ENCODE data around the gene RPE65. TPM values are rescaled to one million over a fixed set of nuclear protein-coding genes. Genes with fewer than 3 reads are reported as not detected.
"Not testable (repeated sequence)": the region's sequence is repeated elsewhere in the genome, so short reads cannot be mapped to it uniquely, and the experiment has no call there.

The RPE65 gene
- 0.13 TPM for total RNA-seq
- long read RNA-seq, result 0 reads

DNA sequence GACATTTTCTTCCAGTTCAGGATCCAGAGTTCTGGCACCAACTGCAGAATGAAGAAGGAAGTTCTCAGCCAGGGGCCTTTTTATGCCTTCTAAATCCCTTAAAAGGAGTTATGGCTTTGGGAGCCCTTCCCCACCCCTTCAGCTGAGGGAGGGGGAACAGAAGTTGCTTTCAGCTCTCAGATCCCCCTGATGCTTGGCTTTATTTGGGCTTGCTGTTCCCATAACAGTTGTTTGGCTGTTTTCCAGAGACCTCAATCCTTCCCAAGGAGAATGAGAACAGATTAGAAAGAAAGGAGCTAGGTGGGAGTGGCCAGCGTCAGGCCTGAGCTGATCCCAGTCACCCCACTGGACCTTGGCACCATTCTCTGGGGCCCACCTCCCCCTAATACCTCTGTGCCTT is at the start of gene RPE65:
Gene RPE65, minus strand, starts transcription at position 54 of the 400 bp plus-strand sequence. Its CDS starts 49 bp downstream, at position 5.
- intact Hi-C loops (cut with DNase I), result loop anchor here (10.0 kb wide), 1 partner anchor 335 kb away; no protein-coding TSS in a partner anchor
- DNase-seq (ENCODE audit: low spot score), result no peak

DNA sequence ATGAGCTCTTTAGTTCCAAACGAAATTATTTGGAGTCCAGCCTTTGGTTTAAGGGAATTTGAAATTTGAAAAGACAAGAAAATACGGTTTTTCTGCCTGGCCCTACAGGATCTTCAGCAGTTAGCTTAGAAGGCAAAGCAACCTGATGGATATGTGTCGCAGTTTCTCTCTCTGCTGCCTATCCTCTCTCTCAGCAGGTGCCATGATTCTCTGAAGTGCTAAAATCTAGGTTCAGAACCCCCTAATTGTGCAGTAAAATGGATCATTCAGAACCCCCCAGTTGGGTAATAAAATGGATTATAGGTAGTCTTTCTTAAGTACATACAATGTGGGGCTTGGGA is 47.6 kb upstream of the RPE65 start:
- no peak for DNase-seq (ENCODE audit: low spot score)
- intact Hi-C loops (cut with DNase I), result no loop called here

DNA sequence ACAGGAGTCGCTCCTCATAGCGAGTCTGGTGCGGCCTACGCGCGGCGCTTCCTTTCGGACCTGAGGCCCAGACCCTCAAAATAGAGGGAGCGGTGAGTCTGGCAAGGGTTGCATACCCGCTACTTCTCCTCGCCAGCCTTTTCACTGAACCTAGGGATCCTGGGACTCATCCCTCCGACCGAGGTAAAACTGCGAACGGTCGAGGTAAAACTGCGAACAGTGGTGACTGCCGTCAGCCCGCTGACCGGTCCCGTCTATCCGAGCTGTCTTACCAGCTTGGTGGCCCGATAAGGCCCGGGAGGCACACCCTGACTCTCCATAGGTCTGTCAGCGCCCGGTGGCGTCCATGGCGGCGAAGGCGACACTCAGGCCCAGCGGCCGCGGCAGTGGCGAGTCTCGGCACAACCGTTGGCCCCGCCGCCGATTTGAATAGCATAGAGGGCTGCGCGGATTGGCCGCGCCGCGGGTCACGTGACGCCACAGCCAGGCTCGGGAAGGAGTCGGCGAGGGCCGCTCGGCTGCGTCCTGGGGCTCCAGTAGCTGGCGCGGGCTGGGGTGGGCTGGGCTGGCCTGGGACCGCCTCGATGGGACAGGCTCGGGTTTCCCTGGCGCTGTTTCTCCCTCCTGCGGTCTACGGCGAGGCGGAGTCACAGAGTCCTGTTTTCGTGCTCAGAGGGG is 47.1 kb upstream of the RPE65 start, which contains the start of gene DEPDC1:
Gene DEPDC1, minus strand, starts transcription at position 403 of the 678 bp plus-strand sequence. Its CDS starts 83 bp downstream, at position 320.
- intact Hi-C loops (cut with DNase I), result no loop called here
- DNase-seq (ENCODE audit: low spot score), result peak; percentile 97

DNA sequence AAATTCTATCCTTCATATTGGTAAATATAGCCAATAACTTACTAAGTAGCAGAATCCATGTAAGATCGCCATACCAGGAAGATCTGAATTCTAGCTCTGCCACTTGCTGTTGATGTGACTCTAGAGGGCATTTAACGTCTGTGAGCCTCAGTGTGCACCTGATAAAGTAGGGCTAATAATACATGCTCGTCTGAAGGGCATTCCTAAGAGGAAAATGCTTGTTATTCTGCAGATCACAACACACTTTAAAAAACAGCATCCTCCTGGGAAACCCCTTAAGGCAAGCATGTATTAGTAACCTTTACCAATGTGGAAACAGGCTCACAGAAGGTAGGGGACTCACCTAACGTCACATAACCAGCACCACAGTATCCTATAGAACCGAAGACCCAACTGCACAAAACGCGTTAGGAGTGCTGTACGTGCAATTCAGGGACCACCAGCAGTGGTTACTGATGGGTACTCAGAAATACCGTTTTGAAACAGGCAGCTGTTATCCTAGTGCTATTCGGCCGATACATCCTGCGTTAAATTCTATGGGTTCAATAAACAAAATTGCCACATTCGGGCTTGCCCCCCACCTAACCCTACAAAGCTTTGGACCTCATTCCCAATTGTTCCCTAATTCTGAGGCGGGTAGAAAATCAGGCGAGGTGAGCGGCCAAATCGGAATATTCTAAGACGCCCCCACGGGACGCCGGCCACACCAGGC is 46.4 kb upstream of the RPE65 start:
- no peak for DNase-seq (ENCODE audit: low spot score)
- intact Hi-C loops (cut with DNase I), result no loop called here

DNA sequence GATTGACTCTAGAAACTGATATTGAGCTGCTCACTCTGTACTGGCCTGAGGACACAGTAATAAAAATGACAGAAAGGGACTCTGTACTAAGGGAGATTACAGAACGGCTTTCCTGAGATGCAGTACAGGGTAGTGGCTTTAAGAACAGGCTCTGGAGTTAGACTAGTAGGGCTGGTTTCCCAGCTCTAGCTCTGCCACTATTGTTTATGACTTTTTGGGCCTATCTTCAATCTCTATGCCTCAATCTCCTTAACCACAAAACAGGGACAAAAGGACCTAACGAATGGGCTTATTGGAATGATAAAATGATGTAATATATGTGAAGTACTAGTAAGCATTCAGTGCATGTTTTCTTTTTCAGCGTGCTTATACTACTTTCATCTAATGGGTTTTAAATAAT is 45.8 kb upstream of the RPE65 start:
- no peak for DNase-seq (ENCODE audit: low spot score)
- intact Hi-C loops (cut with DNase I), result no loop called here

DNA sequence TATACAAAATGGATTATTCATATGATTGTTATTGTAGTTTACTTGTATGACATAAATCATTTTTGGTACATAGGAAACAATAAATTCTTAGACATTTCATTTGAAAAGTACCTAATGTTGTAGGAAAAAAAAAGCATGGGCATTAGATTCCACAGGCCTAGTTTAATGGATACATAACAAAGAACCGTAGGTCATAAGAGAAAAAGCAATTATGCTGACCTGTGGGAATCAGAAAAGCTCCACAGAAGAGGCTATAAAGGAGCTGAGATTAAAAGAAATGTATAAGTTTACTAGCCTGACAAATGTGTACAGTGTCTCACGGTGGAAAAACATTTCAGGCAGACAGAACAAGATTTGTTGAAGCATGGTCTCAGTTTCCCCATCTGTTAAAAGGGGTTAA is 43.4 kb upstream of the RPE65 start:
- DNase-seq (ENCODE audit: low spot score), result no peak
- intact Hi-C loops (cut with DNase I), result no loop called here

DNA sequence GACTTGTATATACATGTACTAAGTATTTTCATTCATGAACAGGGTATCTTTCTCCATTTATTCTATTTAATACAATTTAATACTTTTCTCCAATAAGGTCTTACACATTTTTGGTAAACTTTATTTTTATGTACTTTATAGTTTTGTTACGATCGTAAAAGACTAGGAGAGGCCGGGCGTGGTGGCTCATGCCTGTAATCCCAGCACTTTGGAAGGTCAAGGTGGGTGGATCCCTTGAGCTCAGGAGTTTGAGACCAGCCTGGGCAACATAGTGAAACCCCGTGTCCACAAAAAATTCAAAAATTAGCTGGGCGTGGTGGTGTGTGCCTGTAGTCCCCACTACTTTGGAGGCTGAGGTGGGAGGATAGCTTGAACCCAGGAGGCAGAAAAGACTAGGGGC is 42.5 kb upstream of the RPE65 start:
- DNase-seq (ENCODE audit: low spot score); intact Hi-C loops (cut with DNase I): not testable (repeated sequence)

DNA sequence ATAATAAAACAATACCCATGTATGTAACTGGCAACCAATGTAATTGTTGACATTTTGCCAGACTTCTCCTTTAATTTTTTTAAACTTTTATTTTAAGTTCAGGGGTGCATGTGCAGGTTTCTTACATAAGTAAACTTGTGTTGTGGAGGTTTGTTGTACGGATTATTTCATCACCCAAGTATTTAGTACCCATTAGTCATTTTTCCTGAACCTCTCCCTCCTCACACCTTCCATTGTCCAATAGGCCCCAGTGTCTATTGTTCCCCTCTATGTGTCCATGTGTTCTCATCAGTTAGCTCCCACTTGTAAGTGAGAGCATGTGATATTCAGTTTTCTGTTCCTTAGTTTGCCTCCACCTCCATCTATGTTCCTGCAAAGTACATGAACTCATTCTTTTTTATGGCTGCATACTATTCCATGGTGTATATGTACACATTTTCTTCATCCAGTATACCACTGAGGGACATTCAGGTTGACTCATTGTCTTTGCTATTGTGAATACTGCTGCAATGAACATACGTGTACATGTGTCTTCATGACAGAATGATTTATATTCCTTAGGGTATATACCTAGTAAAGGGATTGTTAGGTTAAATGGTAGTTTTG is 40.4 kb upstream of the RPE65 start:
- intact Hi-C loops (cut with DNase I), result no loop called here
- no peak for DNase-seq (ENCODE audit: low spot score)

DNA sequence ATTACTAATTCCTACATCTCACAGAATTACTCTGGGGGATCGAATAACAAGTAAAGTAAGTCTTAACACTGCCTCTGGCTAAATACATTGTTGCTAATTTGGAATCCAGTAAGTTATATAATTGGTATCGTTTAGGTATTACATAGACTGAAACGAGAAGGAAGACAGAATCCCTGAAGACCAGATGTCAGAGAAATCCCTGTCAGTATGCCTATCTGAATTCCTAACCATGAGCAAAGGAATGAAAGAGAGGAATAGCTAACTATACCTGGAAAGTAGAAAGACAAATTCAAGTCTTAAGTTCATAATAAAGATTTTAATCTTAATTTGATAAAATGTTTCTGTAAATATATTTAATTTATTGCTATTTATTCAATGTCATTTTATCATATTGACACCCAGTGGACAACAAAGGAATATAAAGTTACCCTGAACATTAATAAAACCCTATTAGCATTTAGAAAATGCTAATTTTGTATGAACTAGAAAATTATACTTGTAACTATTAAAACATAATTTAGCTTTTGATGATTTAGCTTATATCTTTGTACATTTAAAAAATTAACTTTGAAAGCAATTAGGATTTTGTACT is 35.8 kb upstream of the RPE65 start:
- intact Hi-C loops (cut with DNase I), result no loop called here
- no peak for DNase-seq (ENCODE audit: low spot score)

DNA sequence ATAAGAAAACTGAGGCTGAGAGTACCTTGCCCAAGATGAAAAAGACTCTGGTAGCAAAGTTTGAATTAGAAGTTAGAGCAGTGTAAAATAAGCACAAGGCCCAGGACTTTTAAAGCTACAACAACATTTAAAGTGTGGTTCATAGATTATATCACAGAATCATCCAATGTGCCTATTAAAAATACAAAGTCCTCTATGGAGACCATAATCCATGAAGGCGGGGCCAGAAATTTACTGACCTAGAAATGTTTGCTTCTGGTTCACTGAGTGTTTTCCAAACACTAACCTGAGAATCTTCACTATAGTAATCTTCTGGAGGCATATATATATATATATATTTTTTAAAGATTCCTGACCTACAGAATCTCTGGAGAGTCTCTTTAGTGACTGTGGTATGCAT is 34.9 kb upstream of the RPE65 start:
- intact Hi-C loops (cut with DNase I), result no loop called here

DNA sequence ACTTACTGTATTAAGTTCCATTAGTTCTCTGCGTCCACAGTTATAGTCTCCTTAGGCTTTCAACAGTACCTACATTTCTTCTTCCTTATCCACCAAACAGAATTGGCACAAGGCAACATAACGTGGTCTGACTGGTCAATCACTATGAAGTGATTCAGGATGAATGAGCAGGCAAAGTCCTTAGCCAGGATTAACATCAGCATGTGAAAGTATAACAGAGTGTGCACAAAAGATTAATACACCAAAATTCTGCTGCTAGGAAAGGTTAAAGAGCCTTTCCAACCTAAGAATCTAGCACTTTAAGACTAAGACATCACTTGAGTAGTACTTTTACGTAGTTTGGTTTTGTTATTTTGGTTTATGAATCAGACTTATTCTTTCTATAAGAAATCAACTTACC is 31.3 kb upstream of the RPE65 start:
- intact Hi-C loops (cut with DNase I), result no loop called here
- no peak for DNase-seq (ENCODE audit: low spot score)

More for the DNA sequence above, 34.9 kb upstream of the RPE65 start:
- no peak for DNase-seq (ENCODE audit: low spot score)

DNA sequence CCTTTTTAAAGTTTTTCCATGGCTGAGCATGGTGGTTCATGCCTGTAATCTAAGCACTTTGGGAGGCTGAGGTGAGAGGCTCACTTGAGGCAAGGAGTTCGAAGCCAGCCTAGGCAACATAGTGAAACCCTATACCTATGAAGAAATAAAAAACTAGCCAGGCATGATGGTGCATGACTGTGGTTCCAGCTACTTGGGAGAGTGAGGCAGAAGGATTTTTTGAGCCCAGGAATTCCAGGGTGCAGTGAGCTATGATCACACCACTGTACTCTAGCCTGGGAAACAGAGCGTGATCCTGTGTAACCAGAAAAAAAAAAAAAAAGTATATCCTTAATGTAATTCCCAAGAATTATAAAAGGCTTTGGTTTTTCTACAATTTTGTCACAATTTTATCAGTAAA is 29.7 kb upstream of the RPE65 start:
- intact Hi-C loops (cut with DNase I), result no loop called here
- DNase-seq (ENCODE audit: low spot score), result no peak

DNA sequence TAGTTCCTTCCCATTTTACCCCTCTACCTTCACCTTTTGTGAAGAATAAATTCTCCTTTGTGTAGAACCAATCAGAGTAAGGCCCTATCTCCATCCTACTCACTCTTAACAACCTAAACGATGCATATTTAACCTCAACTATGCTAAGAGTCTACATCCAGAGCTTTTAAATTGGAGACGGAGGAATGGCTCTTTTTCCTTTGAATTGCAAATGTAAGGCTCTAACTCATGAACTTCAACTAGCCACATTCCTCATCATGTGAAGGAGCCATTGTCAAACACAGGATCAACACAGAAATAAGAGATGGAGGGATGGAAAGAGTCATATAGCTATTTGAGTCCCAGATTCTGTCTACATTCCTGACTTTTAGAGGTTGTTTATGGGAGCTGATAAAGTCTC is 28.9 kb upstream of the RPE65 start:
- DNase-seq (ENCODE audit: low spot score), result no peak
- intact Hi-C loops (cut with DNase I), result no loop called here

DNA sequence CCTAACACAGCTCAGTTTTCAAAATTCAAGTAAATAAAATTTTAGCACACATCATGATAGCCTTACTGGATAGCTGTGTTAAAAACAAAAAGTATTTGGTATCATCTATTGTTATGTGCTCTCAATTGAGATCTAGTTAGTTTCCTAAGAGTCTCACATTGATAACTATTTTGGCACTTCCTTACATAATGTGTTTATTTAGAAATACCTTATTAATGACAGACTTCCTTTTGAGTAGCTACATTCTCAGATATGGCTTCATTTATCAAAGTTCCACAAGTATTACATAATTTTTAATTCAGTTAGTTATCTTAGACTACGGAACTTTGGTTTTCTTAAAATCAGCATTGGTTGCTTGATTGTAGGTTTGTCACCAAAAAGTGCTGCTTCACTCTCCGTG is 26.9 kb upstream of the RPE65 start:
- DNase-seq (ENCODE audit: low spot score); intact Hi-C loops (cut with DNase I): not testable (repeated sequence)

DNA sequence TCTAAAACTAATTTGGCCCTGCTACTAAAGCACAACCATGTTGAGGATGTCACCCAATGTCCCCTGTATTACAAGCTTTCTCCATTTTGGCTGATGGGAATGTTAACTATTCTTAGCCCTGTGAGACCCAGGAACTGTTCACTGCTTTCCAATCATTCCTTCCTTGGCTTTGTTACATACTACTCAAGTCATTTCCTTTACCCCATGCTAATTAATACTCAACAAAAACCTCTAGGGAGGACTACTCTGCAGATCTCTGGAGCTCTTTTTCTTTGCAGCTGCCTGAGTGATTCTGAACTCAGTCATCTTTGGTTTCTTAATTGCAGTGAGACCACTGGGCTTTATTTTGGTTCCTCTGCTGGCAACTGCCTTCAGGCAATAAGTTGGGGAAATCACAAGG is 23.3 kb upstream of the RPE65 start:
- intact Hi-C loops (cut with DNase I), result no loop called here
- DNase-seq (ENCODE audit: low spot score), result no peak

DNA sequence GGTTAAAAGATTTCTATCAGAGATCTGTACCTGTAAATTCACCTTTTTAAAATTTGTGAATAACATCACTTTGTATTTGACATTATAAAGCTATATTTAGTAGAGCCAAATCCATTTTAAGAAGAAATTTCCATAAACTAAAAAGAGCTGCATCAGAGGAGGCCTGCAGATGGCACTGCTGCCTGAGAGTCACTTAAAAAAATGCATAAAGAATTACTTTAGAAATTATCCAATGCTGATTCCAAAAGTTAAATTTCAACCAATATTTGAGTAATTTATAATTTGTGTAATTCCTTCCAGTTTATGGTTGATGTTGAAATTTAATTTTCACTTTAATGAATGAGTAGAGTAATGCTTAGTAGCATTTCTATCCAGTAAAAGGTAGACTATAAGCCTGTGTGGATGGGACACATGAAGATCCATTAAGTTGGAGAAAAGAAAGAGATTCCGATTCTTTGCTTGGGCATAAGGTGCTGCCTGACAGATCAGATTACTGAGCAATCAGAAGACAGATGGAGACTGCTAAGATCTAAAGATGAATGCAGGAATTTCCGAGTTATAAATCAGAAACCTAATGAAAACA is 20.7 kb upstream of the RPE65 start:
- no peak for DNase-seq (ENCODE audit: low spot score)
- intact Hi-C loops (cut with DNase I), result no loop called here

DNA sequence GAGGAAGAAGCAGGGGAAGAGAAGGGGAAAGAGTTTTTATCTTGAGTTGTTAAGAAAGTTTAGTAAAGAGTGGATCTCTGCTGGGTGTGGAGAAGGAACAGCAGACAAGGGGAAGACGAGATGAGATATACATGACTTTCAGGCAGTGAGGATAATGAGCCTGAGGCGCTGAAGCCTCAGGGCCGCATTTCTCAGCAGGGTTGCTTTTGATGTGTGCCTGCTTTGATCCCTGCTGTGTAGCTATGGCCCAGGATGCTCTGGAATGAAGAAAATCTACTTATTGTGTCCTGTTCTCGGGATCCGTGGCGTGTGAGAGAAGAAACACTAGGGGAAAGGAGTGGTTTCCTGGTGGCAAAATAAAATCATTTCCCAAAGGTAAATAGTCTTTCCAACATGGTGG is 15.1 kb upstream of the RPE65 start:
- intact Hi-C loops (cut with DNase I), result no loop called here
- DNase-seq (ENCODE audit: low spot score), result no peak

DNA sequence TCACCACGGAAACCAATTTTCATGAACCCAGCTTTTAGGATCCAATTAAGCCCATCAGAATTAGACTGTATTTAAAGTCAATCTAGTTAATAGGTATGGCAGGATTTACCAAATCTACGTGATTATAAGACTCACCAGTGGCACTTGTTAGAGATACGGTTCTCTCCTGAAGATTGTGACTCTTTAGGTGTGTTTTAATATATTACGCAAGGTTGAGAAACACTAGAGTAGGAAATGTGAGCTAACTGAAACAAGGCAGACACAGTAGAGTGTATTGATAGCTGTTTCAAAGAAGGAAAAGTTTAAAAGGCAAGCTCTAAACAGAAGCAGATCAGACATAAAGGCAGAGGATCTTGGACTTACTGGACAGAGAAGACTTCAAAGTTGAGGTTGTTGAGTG is 11.2 kb upstream of the RPE65 start:
- intact Hi-C loops (cut with DNase I), result no loop called here
- DNase-seq (ENCODE audit: low spot score), result no peak

DNA sequence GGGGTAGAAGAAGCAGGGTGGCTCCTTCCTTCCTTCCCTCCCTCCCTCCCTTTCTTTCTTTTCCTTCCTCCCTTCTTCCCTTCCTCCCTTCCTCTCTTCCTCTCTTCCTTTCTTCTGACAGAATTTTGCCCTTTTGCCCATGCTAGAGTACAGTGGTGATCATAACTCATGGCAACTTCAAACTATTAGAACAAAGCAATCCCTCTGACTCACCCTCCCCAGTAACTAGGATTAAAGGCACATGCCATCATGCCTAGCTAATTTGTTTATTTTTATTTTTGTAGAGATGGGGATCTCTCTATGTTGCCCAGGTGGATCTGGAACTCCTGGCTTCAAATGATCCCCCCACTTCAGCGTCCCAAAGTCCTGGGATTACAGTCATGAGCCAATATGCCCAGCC is 10.0 kb upstream of the RPE65 start:
- intact Hi-C loops (cut with DNase I), result no loop called here

DNA sequence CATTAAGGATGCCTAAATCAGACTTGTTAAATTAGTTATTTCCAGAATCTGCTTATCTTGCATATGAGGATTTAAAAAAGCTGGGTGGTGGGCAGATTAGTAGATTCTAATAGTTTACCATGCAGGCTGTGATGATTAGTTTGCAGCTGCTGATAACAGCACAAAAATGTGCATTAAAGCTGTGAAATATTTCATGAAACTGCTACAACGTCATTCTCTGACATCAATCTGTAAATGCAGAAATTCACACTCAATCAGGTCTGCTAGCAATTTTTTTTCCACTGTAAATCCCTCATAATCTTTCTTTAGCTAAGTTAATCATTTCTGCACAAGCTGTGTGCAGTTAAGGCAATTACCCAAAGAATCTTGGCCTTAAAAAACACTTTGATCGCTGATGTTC is 9.3 kb upstream of the RPE65 start:
- intact Hi-C loops (cut with DNase I), result no loop called here
- DNase-seq (ENCODE audit: low spot score), result no peak

More for the DNA sequence above, 10.0 kb upstream of the RPE65 start:
- DNase-seq (ENCODE audit: low spot score), result no peak

All from cardiac septum (tissue), 1 donor.